Vagina (tissue), 2 donors: ENCODE measurements around the gene PPP6R2. TPM values are rescaled to one million over a fixed set of nuclear protein-coding genes. Genes with fewer than 3 reads are reported as not detected.

Source experiments
- DNase-seq, 2 donors: peaks; one replicate each; pipeline ENCODE4 v3.0.0-alpha.2; 2017; ENCODE audit errors: extremely low spot score in 2 of 2
- H3K27ac ChIP-seq: fragments of 200-600 bp; sonication (generic); one replicate; pipeline ENCODE4 v1.5.1; 2019
- H3K27me3 ChIP-seq: fragments of 200-600 bp; sonication (generic); one replicate; pipeline ENCODE4 v1.5.1; 2019
- H3K36me3 ChIP-seq, 2 donors: fragments of 200-600 bp; sonication (generic); one replicate each; pipeline ENCODE4 v1.5.1; 2017 to 2019
- H3K4me1 ChIP-seq: fragments of 200-600 bp; sonication (generic); one replicate; pipeline ENCODE4 v1.5.1; 2019
- H3K4me3 ChIP-seq, 2 donors: fragments of 200-600 bp; sonication (generic); 1 replicate in 1 of 2; 2 replicates in 1 of 2; pipeline ENCODE4 v1.5.1; 2016 to 2019
- H3K9me3 ChIP-seq: fragments of 200-600 bp; sonication (generic); one replicate; pipeline ENCODE4 v1.5.1; 2019
- POLR2A ChIP-seq, 2 donors: fragments of 450-650 bp; IDR thresholded peaks; one replicate each; pipeline ENCODE4 v1.6.1; 2017; ENCODE audit warnings: antibody characterized with exemption in 2 of 2, mild to moderate bottlenecking in 2 of 2, moderate library complexity in 2 of 2
- POLR2AphosphoS5 ChIP-seq, 2 donors: sonication (generic); formaldehyde crosslinking; IDR thresholded peaks; one replicate each; pipeline ENCODE4 v1.9.0; 2017; ENCODE audit warnings: antibody characterized with exemption in 2 of 2, mild to moderate bottlenecking in 2 of 2, low read depth in 1 of 2; ENCODE audit not compliant: insufficient read depth in 1 of 2
- intact Hi-C: fragments of 100-400 bp; cut with DNase I; formaldehyde crosslinking; loops from one replicate; pipeline ENCODE4 v1.15.1; 2023
- total RNA-seq: library from RNA; depleted of rRNA; stranded (reverse); fragments of >200 nt; gene quantifications from one replicate; pipeline ENCODE4 v1.2.3, GENCODE V29; 2016
- TF ChIP-seq, protein P1 (sequence below), 3 experiments: fragments of 450-650 bp in 2 of 3; fragments of 200-600 bp in 1 of 3; sonication (generic) in 1 of 3; IDR thresholded peaks; one replicate each; pipeline ENCODE4 v1.5.1; 2017 to 2019; ENCODE audit warnings: antibody characterized with exemption in 3 of 3, mild to moderate bottlenecking in 2 of 3, moderate library complexity in 2 of 3

The PPP6R2 gene
- total RNA-seq, 1 donor from 2014 or later: 49.1 TPM

DNA sequence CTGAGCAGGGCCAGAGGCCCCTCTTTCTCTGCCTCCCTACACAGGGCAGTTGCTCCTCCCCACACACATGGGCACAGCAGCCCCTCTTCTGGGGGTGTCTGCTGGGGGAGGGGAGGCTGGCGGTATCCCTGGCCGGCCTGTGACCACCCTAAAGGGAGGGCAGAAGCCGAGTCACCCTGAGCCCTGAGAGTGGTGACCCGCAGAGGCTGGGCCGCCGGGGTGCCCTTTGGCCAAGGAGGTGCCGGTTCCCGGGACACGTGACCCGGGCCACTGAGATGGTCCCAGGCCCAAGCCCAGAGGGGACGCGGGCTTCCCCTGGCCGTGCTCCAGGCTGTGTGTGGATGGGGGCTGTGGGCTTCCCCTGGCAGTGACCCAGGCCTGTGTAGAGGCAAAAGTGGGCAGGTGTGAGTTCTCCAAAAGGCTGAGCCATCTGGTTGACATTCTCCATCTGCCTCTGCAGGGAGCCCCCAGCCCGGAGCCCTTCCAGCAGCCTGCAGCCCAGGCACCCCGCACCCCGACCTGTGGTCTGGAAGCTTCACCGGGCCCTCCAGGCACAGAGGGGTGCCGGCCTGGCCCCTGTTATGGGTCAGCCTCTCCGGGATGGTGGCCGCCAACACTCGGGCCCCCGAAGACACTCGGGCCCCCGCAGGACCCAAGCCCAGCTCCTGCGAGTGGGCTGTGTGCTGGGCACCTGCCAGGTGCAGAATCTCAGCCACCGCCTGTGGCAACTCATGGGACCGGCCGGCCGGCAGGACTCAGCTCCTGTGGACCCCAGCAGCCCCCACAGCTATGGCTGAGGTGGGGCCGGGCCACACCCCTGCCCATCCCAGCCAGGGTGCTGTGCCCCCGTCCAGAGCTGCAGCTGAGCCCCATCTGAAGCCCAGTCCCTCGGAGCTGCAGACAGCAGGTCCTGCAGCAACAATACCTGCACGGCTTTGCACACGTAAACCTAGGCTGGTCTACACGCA lies 139.3 kb downstream of the PPP6R2 start:
- Histone ChIP-seq H3K36me3 (no peaks in the 10 kb centered on the region), H3K4me3 (peak overlapping the region; percentile 40 to 62), H3K27ac (no peak overlapping the region), H3K9me3 (no peaks in the 10 kb centered on the region), H3K4me1 (peaks cover 15% of the 10 kb centered on the region), H3K27me3 (peaks cover 19% of the 10 kb centered on the region)
- TF ChIP-seq POLR2A (IDR thresholded peaks at IDR 0.05): no peak
- TF ChIP-seq POLR2AphosphoS5 (IDR thresholded peaks at IDR 0.05; ENCODE audit: insufficient read depth in 1 of 2, low read depth in 1 of 2): no peak
- no peak for DNase-seq
- intact Hi-C loops: no loop called here

DNA sequence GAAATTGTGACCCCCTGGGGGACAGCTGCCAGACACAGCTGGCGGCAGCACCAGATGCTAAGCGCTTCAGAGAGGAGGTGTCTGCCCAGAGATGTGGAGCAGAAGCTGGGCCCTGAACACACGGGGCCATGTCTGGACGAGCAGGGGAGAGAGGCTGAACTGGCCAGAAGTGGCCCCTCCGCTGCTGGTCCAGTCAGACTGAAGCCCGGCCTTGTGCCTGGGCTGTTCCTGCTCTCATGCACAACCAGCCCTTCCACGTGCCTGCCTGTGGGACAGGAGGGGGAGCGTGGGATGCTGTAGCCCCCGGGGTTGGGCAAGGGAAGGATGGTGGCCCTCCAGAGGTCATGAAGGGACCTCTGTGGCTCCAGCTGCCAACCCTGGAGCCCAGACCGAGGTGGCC lies 140.0 kb downstream of the PPP6R2 start:
- Histone ChIP-seq H3K36me3 (no peaks in the 10 kb centered on the region), H3K4me3 (no peak overlapping the region), H3K27ac (no peak overlapping the region), H3K4me1 (peaks cover 15% of the 10 kb centered on the region), H3K9me3 (no peaks in the 10 kb centered on the region), H3K27me3 (peaks cover 19% of the 10 kb centered on the region)
- DNase-seq: no peak
- intact Hi-C loops: no loop called here
- no peak for TF ChIP-seq POLR2A (IDR thresholded peaks at IDR 0.05)
- TF ChIP-seq, protein P1, sequence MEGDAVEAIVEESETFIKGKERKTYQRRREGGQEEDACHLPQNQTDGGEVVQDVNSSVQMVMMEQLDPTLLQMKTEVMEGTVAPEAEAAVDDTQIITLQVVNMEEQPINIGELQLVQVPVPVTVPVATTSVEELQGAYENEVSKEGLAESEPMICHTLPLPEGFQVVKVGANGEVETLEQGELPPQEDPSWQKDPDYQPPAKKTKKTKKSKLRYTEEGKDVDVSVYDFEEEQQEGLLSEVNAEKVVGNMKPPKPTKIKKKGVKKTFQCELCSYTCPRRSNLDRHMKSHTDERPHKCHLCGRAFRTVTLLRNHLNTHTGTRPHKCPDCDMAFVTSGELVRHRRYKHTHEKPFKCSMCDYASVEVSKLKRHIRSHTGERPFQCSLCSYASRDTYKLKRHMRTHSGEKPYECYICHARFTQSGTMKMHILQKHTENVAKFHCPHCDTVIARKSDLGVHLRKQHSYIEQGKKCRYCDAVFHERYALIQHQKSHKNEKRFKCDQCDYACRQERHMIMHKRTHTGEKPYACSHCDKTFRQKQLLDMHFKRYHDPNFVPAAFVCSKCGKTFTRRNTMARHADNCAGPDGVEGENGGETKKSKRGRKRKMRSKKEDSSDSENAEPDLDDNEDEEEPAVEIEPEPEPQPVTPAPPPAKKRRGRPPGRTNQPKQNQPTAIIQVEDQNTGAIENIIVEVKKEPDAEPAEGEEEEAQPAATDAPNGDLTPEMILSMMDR (IDR thresholded peaks at IDR 0.05): no peak
- TF ChIP-seq POLR2AphosphoS5 (IDR thresholded peaks at IDR 0.05; ENCODE audit: insufficient read depth in 1 of 2, low read depth in 1 of 2): no peak

DNA sequence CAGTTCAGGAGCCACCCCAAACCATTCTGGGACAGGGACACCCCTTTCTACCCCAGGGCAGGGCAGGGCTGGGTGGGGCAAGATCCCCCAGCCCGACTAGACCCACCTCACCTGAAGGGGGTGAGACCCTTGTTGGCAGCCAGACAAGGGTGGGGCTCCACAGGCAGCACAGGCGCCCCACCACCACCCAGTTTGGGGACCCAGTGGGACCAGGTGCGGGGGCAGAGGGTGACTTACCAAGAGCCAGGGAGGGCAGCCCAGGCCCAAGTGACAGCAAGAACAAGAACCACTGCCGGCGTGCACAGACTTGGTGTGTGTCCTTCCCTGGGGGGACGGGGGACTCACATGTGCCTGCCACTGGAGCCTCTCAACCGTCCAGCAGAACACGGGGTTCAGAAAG lies 140.4 kb downstream of the PPP6R2 start:
- peaks cover 15% of the 10 kb centered on the region for H3K4me1 ChIP-seq
- H3K27ac ChIP-seq: no peak overlapping the region
- intact Hi-C loops: no loop called here
- H3K4me3 ChIP-seq: no peak overlapping the region
- H3K36me3 ChIP-seq: no peaks in the 10 kb centered on the region
- no peak for TF ChIP-seq POLR2A (IDR thresholded peaks at IDR 0.05)
- TF ChIP-seq POLR2AphosphoS5 (IDR thresholded peaks at IDR 0.05; ENCODE audit: insufficient read depth in 1 of 2, low read depth in 1 of 2): no peak
- TF ChIP-seq, protein P1 (IDR thresholded peaks at IDR 0.05): no peak
- no peaks in the 10 kb centered on the region for H3K9me3 ChIP-seq
- no peak for DNase-seq
- H3K27me3 ChIP-seq: peaks cover 19% of the 10 kb centered on the region

DNA sequence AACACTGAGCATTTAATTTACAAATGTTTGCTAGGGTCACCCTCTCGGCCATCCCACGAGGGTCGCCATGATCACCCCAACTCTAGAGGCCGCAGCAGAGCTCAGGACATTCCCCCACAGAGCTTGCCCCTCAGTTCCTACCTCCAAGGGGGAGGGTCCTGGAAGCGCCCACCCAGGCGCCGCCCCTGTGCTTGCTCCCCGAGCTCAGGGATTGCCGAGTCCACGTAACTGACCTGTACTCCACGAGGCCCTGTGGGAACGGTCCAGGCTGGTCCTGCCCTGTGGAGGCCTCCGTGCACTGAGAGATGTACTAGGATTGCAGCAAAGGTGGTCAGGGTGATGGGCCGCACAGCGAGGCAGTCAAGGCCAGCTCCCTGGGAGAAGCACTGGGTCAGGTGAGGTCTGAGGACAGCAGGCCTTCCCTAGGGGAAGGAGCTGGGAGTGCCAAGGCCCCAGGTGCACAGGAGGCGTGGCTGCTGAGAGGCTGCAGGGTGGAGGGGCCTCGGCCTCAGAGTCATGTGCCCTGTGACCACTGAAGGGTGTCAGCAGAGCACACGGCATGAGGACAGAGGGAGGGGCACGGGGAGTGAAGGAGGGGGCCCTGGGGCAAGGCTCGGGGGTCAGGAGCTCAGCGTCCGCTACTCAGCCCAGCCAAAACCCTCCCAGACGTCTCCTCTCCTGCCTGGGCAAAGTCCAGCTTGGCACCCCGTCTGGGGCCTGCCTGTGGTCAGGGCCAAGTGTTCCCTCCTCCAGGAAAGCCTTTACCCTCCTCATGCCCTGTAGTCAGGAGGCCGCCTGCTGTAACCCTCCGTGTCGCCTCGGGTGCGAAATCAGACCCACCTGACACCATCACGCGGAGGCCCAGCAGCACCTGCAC lies 141.1 kb downstream of the PPP6R2 start:
- TF ChIP-seq POLR2AphosphoS5 (IDR thresholded peaks at IDR 0.05; ENCODE audit: insufficient read depth in 1 of 2, low read depth in 1 of 2) (no peak), POLR2A (IDR thresholded peaks at IDR 0.05) (no peak)
- TF ChIP-seq, protein P1 (IDR thresholded peaks at IDR 0.05): no peak
- no peak overlapping the region for H3K4me3 ChIP-seq
- H3K27me3 ChIP-seq: peaks cover 19% of the 10 kb centered on the region
- H3K9me3 ChIP-seq: no peaks in the 10 kb centered on the region
- H3K36me3 ChIP-seq: no peaks in the 10 kb centered on the region
- DNase-seq: no peak
- no peak overlapping the region for H3K27ac ChIP-seq
- intact Hi-C loops: no loop called here
- peaks cover 15% of the 10 kb centered on the region for H3K4me1 ChIP-seq
